HepG2 (cell line): ENCODE measurements around the gene FMR1. TPM values are rescaled to one million over a fixed set of nuclear protein-coding genes. Genes with fewer than 3 reads are reported as not detected.

Experiments used
- ATAC-seq: fragments of 200-7000 bp; cut with Tn5 transposase; 3 replicates; pipeline ENCODE4 v1.9.1; 2020; ENCODE audit warnings: mild to moderate bottlenecking, moderate library complexity
- BruUV-seq: library from RNA; stranded (reverse); fragments of 400-500 nt; replicated peaks from 2 replicates; lab custom pipeline; 2021; lab: Mats Ljungman, UMichigan
- CTCF ChIA-PET: fragments of 300-600 bp; formaldehyde crosslinking; extraction: SDS; loops from one replicate; lab custom pipeline; 2021; ENCODE audit warnings: low total read pairs, inconsistent platforms, low intra/inter-chr PET ratio; lab: Yijun Ruan, JAX
- POLR2A ChIA-PET: fragments of 350-600 bp; sonication (Branson Sonifier 250); formaldehyde crosslinking; loops from one replicate; lab custom pipeline; 2020; ENCODE audit warnings: antibody characterized with exemption, inconsistent platforms; lab: Yijun Ruan, JAX
- DNase-seq: peaks from one replicate; pipeline ENCODE4 v3.0.0-alpha.2; 2015; ENCODE audit warnings: low spot score
- FAIRE-seq: peaks from 3 replicates; lab custom pipeline; 2011; peaks lifted over from hg19 to GRCh38; lab: Jason Lieb, UNC
- H2AFZ ChIP-seq: one replicate; pipeline ENCODE4 v1.6.1; 2011; ENCODE audit warnings: low read length, inconsistent platforms
- H3K27ac ChIP-seq: fragments of 300-600 bp; 3 replicates; pipeline ENCODE4 v1.8.0; 2011; ENCODE audit warnings: mixed run types, mild to moderate bottlenecking, mixed read lengths, low read length, inconsistent platforms; ENCODE audit not compliant: insufficient read depth; ENCODE audit errors: extremely low read length
- H3K27me3 ChIP-seq, 2 experiments: fragments of 200-600 bp in 1 of 2; 2 replicates in 1 of 2; 3 replicates in 1 of 2; pipeline versions ENCODE4 v1.6.0 to v1.8.0; 2011; ENCODE audit warnings: low read length in 2 of 2, mild to moderate bottlenecking in 2 of 2, moderate library complexity in 2 of 2, inconsistent platforms in 1 of 2; ENCODE audit not compliant: insufficient read depth in 2 of 2, control insufficient read depth in 1 of 2
- H3K36me3 ChIP-seq, 2 experiments: fragments of 200-600 bp in 1 of 2; replicated peaks in 1 of 2; 2 replicates in 1 of 2; 3 replicates in 1 of 2; pipeline versions ENCODE4 v1.5.1 to v1.8.0; 2011; ENCODE audit warnings: low read length in 2 of 2, inconsistent platforms in 1 of 2; ENCODE audit not compliant: insufficient read depth in 2 of 2, control insufficient read depth in 1 of 2
- H3K4me1 ChIP-seq: 2 replicates; pipeline ENCODE4 v1.5.1; 2012; ENCODE audit warnings: low read length, inconsistent platforms; ENCODE audit not compliant: insufficient read depth
- H3K4me2 ChIP-seq: 2 replicates; pipeline ENCODE4 v1.6.0; 2011; ENCODE audit warnings: low read depth, low read length, inconsistent platforms
- H3K4me3 ChIP-seq, 3 experiments: fragments of 200-600 bp in 1 of 3; sonication (generic), shearing (Covaris generic) in 1 of 3; replicated peaks in 1 of 3; 2 replicates each; pipeline ENCODE4 v1.5.1; 2011 to 2016; ENCODE audit warnings: low read length in 3 of 3, inconsistent platforms in 2 of 3, low read depth in 2 of 3, mild to moderate bottlenecking in 2 of 3, control low read depth in 1 of 3, mixed read lengths in 1 of 3; ENCODE audit not compliant: insufficient read depth in 1 of 3
- H3K79me2 ChIP-seq: one replicate; pipeline ENCODE4 v1.6.1; 2011; ENCODE audit warnings: low read length, inconsistent platforms; ENCODE audit not compliant: insufficient read depth
- H3K9ac ChIP-seq: 2 replicates; pipeline ENCODE4 v1.6.0; 2011; ENCODE audit warnings: mild to moderate bottlenecking, low read depth, low read length, inconsistent platforms; ENCODE audit not compliant: insufficient read depth
- H3K9me3 ChIP-seq: 2 replicates; pipeline ENCODE4 v1.5.1; 2012; ENCODE audit warnings: mild to moderate bottlenecking, low read length
- H4K20me1 ChIP-seq: 2 replicates; pipeline ENCODE4 v1.6.0; 2011; ENCODE audit warnings: inconsistent platforms, mild to moderate bottlenecking, low read length, moderate library complexity; ENCODE audit not compliant: insufficient read depth
- KDM4B ChIP-seq: sonication (generic); formaldehyde crosslinking; IDR thresholded peaks from 2 replicates; pipeline ENCODE4 v1.4.0; 2020; ENCODE audit warnings: missing genetic modification reagents
- KIAA2018 ChIP-seq: sonication (generic); formaldehyde crosslinking; IDR thresholded peaks from 2 replicates; pipeline ENCODE4 v1.5.0; 2020; ENCODE audit warnings: mild to moderate bottlenecking, missing genetic modification reagents, borderline replicate concordance
- SOX13 ChIP-seq, 3 experiments: fragments of 450-650 bp in 1 of 3; sonication (generic) in 1 of 3; formaldehyde crosslinking in 1 of 3; IDR thresholded peaks in 2 of 3; conservative IDR thresholded peaks in 1 of 3; 2 replicates each; pipeline versions ENCODE4 v1.5.0 to v1.6.1; 2016 to 2020; ENCODE audit warnings: antibody characterized with exemption in 1 of 3, mild to moderate bottlenecking in 1 of 3, missing compliant biosample characterization in 1 of 3, missing genetic modification reagents in 1 of 3, moderate library complexity in 1 of 3
- ZFP41 ChIP-seq: sonication (generic); formaldehyde crosslinking; IDR thresholded peaks from 2 replicates; pipeline ENCODE4 v1.4.0; 2020; ENCODE audit warnings: mild to moderate bottlenecking, missing genetic modification reagents, borderline replicate concordance
- WGBS: methylation state at CpG from one replicate; pipeline ENCODE4 v1.1.6; 2017; ENCODE audit warnings: low lambda C conversion rate; 5-methylcytosine and 5-hydroxymethylcytosine counted together
- in situ Hi-C: cut with HindIII; loops from 2 replicates; pipeline ENCODE4 v1.10.0; 2017; ENCODE audit warnings: low pct_unique_long_range_greater_than_20kb; ENCODE audit not compliant: extremely low pct_ligation_motif_present
- intact Hi-C: fragments of 100-400 bp; cut with micrococcal nuclease; formaldehyde crosslinking; loops from one replicate; pipeline ENCODE4 v1.10.0; 2022; ENCODE audit not compliant: unreplicated experiment
- polyA plus RNA-seq, 8 experiments: library from polyadenylated mRNA; depleted of rRNA in 3 of 8; stranded (reverse) in 7 of 8; unstranded in 1 of 8; fragments of >200 nt; fragmentation: Illumina TruSeq in 4 of 8; extraction: Trizol in 4 of 8; gene quantifications; 2 replicates each; pipeline versions ENCODE4 v1.2.1 to v1.2.3, GENCODE V29; 2011 to 2016; ENCODE audit warnings: low read depth in 4 of 8, missing spikeins in 1 of 8, mixed read lengths in 1 of 8; ENCODE audit not compliant: insufficient read depth in 1 of 8
- total RNA-seq, 5 experiments: library from RNA; depleted of rRNA; stranded (reverse); fragments of >200 nt; fragmentation: Illumina TruSeq; extraction: Trizol; gene quantifications; 2 replicates each; pipeline ENCODE4 v1.2.3, GENCODE V29; 2016; ENCODE audit warnings: low read depth in 1 of 5

Gene FMR1
- total and polyA plus RNA-seq, 2 of the 13 experiments (the other 11 are each of a cell fraction or from before 2014, with no cell fraction given): 27.8 to 49.6 TPM

- Histone ChIP-seq H3K4me1 (peaks cover 40% of the 10 kb centered on the region), H3K4me2 (no peak overlapping the region)
- intact Hi-C loops: no loop called here
Observed at GRCh38 chrX:147898951-147899350, 12.8 kb upstream of the FMR1 start.

More at GRCh38 chrX:147898951-147899350, 12.8 kb upstream of the FMR1 start:
- ChIA-PET POLR2A (no interaction called here), CTCF (no interaction called here)
- in situ Hi-C loops: no loop called here
- H3K79me2 ChIP-seq: no peaks in the 10 kb centered on the region
- FAIRE-seq: no peak
- 22% methylated on average over 1 of the region's 1 CpG for WGBS
- H2AFZ ChIP-seq: no peak overlapping the region
- TF ChIP-seq KDM4B (CRISPR knock-in tag): no peak
- no peak for TF ChIP-seq SOX13 (IDR thresholded peaks at IDR 0.05)
- TF ChIP-seq SOX13 (CRISPR knock-in tag; conservative IDR thresholded peaks at IDR 0.05 in 1 of 2, IDR thresholded peaks at IDR 0.05 in 1 of 2): no peak
- TF ChIP-seq KIAA2018 (CRISPR knock-in tag): no peak
- no peak for TF ChIP-seq ZFP41 (CRISPR knock-in tag)
- ATAC-seq: no peak
- H4K20me1 ChIP-seq: no peaks in the 10 kb centered on the region
- H3K36me3 ChIP-seq: no peaks in the 10 kb centered on the region
- H3K27me3 ChIP-seq: no peaks in the 10 kb centered on the region
- DNase-seq: no peak
- no TSS peak for BruUV-seq
- no peaks in the 10 kb centered on the region for H3K9me3 ChIP-seq
- H3K9ac ChIP-seq: no peak overlapping the region
- H3K4me3 ChIP-seq: no peak overlapping the region
- H3K27ac ChIP-seq: no peak overlapping the region
